GM12892 (cell line): Measurements from ENCODE around the gene DTD1.

ENCODE experiments used
- POLR2A ChIP-seq: IDR thresholded peaks from 2 replicates; pipeline ENCODE4 v1.6.1; 2011; ENCODE audit warnings: low read depth, low read length, control low read depth
- POLR2AphosphoS5 ChIP-seq: IDR thresholded peaks from 2 replicates; pipeline ENCODE4 v1.6.1; 2011; ENCODE audit warnings: low read depth, low read length, control low read depth

DNA sequence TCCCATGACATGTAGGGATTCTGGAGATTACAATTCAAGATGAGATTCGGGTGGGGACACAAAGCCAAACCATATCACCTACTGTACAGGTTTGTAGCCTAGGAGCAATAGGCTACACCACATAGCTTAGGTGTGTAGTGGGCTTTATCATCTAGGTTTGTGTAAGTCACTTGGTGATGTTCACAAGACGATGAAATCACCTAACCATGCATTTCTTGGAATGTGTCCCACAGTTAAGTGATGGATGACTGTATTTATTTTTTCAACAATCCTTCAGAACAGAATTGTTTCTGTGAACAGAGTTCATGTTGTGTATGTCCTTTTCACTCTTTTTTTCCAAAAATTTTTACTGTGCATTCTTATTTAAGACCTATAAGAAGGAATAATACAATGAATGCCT is 76.1 kb downstream of the DTD1 start:
- TF ChIP-seq POLR2A (no peak), POLR2AphosphoS5 (no peak)
